Measurements from ENCODE around the gene ADORA1.

ADORA1 gene

DNA sequence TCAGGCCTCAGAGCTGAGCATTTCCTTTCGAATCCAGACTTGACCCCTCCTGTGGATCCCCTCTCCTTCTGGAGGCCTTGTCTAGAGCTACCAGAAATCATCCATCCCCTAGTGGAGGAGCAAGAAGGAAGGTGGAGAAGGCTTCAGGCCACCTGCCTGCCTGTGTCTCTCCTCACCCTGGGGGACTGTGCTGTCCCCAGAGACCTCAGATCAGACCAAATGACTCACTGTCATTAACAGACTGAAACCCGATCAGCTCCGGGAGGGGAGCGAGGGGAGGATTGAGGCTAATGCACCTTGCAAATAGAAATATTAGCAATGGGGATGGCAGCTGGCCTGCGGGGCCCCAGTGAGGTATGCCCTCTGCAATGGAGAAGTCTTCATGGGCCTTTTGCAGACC lies 46.0 kb downstream of the ADORA1 start:
- TF ChIP-seq CTCF (IDR thresholded peaks at IDR 0.05; ENCODE audit: low read depth, low read length), result no peak
- H3K4me3 ChIP-seq (ENCODE audit: low read depth, low read length), result no peak overlapping the region

DNA sequence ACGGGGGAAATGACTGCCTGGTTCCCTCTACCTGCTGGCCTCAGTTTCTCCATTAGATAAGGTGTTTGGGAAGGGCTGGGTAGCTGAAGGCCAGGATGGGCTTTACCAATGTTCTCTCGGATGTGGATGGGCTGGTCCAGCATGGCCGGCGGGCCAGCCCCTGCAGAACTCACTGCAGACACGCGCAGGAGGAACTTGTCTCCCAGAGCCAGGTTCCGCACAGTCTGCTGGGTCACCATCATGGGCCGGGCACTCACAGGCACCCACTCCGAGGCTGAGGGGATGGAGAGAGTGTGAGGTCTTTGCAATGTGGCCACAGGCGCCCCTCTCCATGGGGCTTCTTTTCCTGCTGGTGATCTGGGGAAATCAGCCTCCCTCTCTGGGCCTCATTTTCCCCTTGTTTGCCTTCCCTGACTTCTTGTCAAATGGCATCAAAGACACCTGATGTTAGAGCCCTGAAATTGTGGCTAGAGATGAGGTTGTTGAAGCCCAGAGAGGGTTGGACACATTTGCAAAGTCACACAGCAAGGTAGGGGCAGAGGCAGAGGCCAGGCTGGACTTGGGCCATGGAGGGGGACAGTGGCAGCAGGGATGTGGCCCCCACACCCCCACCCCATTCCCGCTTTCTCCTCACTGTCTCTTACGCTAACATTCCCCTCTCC lies 46.9 kb downstream of the ADORA1 start:
- no peak for TF ChIP-seq CTCF (IDR thresholded peaks at IDR 0.05; ENCODE audit: low read depth, low read length)
- no peak overlapping the region for H3K4me3 ChIP-seq (ENCODE audit: low read depth, low read length)

GRCh38 chr1:203175237-203175826 lies 47.8 kb downstream of the ADORA1 start, which contains the start of gene MYBPH:
MYBPH (minus strand) TSS chr1:203175826; CDS start chr1:203175755, 71 bp downstream.
- no peak for TF ChIP-seq CTCF (IDR thresholded peaks at IDR 0.05; ENCODE audit: low read depth, low read length)

GRCh38 chr1:203175827-203176241 lies 48.3 kb downstream of the ADORA1 start:
- no peak overlapping the region for H3K4me3 ChIP-seq (ENCODE audit: low read depth, low read length)
- TF ChIP-seq CTCF (IDR thresholded peaks at IDR 0.05; ENCODE audit: low read depth, low read length), result no peak

More at GRCh38 chr1:203175237-203175826, 47.8 kb downstream of the ADORA1 start, which contains the start of gene MYBPH:
- H3K4me3 ChIP-seq (ENCODE audit: low read depth, low read length), result no peak within 1 kb of the TSS

DNA sequence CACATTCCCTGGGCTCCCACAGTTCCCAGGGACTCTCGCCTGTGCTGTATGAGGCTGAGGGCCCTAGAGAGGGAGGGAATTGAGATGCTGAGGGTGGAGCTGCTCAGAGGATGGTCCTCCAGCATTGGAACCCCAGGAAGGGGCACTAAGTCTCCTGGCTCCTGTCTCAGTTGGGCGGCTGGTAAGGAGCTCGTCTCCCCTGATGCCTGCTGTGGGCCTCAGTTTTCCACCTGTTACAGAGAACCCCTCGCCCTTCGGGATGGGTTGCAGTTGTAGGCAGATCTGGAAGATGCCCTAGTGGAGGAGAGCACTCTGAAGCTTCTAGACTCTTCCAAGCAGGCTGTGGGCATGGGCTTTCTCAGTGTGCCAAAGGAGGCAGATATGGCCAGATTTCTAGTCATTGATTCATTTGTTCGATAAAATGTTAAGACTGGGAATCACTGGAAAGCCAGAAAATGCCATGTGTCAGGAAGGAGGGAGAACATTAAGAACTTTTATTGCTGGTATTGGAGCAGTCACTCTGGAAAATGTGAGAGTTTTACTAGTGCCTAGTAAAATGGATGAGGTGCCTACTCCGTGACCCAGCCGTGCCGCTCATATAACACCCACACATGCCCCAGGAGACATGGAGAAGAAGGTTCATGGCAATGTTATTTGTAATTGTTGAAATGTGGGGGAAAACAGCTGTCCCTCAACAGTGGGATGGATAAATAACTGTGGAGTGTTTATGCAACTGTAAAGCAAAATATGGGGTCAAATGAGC lies 48.9 kb downstream of the ADORA1 start:
- no peak for TF ChIP-seq CTCF (IDR thresholded peaks at IDR 0.05; ENCODE audit: low read depth, low read length)
- no peak overlapping the region for H3K4me3 ChIP-seq (ENCODE audit: low read depth, low read length)

- TF ChIP-seq CTCF (IDR thresholded peaks at IDR 0.05; ENCODE audit: low read depth, low read length), result no peak
These were observed 49.5 kb downstream of the ADORA1 start for GRCh38 chr1:203177036-203177405.

More at GRCh38 chr1:203177036-203177405, 49.5 kb downstream of the ADORA1 start:
- no peak overlapping the region for H3K4me3 ChIP-seq (ENCODE audit: low read depth, low read length)
